KOPT-K1 (cell line): ENCODE data around the gene ATP1B1.

ENCODE experiments used
- H3K27ac ChIP-seq: fragments of 200-600 bp; sonication (generic); 2 replicates; pipeline ENCODE4 v1.5.1; 2016; ENCODE audit warnings: antibody characterized with exemption, mild to moderate bottlenecking, low read depth, low read length; ENCODE audit not compliant: poor library complexity, severe bottlenecking
- H3K36me3 ChIP-seq: fragments of 200-600 bp; sonication (generic); 2 replicates; pipeline ENCODE4 v1.5.1; 2017; ENCODE audit warnings: antibody characterized with exemption, mild to moderate bottlenecking, low read length, moderate library complexity; ENCODE audit not compliant: insufficient read depth
- H3K9me3 ChIP-seq: fragments of 200-600 bp; sonication (generic); 2 replicates; pipeline ENCODE4 v1.5.1; 2017; ENCODE audit warnings: antibody characterized with exemption, low read length, mild to moderate bottlenecking; ENCODE audit not compliant: insufficient read depth, poor library complexity, severe bottlenecking

Gene ATP1B1

GRCh38 chr1:169138866-169139670 lies 32.6 kb downstream of the ATP1B1 start:
- H3K27ac ChIP-seq = no peak overlapping the region

DNA sequence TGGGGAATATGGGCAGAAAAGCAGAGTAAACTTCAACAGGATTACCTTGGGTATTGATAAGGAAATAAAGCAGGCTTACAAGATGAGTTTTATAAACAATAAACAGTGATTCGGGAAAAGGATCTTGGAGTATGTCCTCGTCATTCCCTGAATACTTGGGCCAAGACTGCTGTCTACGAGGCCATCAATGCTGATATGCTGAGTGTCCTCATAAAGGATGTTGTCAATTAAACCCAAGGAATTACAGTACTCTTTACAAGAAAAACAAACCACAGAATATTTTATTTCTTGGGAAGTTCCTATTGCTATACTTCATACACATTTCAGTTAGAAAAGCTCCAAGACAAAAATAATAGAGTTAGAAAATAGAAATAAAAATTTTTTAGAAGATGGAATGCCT lies 34.9 kb downstream of the ATP1B1 start:
- Histone ChIP-seq H3K27ac (no peak overlapping the region), H3K36me3 (no peaks in the 10 kb centered on the region), H3K9me3 (no peaks in the 10 kb centered on the region)

More at GRCh38 chr1:169138866-169139670, 32.6 kb downstream of the ATP1B1 start:
- no peaks in the 10 kb centered on the region for H3K36me3 ChIP-seq
- H3K9me3 ChIP-seq = no peaks in the 10 kb centered on the region

GRCh38 chr1:169142129-169142528 lies 35.6 kb downstream of the ATP1B1 start:
- H3K36me3 ChIP-seq = no peaks in the 10 kb centered on the region
- no peaks in the 10 kb centered on the region for H3K9me3 ChIP-seq
- H3K27ac ChIP-seq = no peak overlapping the region

- Histone ChIP-seq H3K36me3 (no peaks in the 10 kb centered on the region), H3K27ac (no peak overlapping the region), H3K9me3 (no peaks in the 10 kb centered on the region)
These were observed 36.9 kb downstream of the ATP1B1 start for GRCh38 chr1:169143346-169143745.

DNA sequence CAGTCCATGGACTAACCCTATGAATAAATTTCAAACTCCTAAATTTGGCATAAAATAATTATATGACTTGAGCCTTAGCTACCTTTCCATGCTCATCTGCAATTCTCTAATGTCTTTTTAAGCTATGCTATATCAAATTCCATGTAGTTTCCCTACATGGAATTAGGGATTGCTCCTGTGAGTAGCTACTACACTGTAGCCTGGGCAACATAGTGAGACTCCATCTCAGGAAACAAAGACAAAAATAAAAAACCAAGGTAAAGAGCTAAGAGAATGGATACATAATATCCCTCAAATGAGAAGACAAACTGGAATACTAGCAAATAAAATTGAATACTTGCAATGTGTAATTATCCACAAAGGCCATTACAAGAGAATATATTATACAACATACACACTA lies 37.5 kb downstream of the ATP1B1 start:
- Histone ChIP-seq H3K36me3 (no peaks in the 10 kb centered on the region), H3K9me3 (no peaks in the 10 kb centered on the region), H3K27ac (no peak overlapping the region)

DNA sequence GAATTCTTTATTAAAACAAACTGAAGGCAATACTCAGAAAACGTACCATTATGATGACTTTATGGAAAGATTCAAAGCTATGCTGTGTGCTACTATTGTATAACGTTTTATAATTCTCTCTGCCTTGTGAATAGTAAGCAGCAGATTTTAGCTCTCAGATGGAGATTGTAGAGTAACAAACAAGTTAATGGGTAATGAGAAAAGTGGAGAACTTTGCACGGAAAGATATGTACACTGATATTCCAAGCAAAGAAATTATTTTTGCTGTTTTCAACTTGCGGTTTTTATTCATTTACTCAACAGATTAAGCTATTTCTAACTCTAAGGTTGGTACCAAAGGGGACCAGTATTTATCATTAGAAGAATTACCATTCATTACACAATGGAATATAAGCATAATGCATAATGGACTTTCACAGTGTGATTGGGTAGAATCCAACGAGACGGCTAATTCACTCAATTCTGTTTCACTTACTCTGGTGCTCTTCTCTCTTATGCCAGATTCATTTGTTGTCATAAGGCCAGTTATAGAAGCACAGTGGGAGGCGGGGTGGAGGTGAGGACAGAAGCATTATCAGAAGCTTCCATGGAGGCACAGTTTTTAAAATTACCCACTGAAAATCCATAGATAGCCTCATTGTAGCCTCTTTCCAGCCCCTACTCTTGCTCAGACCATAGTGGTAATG lies 38.6 kb downstream of the ATP1B1 start:
- Histone ChIP-seq H3K27ac (no peak overlapping the region), H3K9me3 (no peaks in the 10 kb centered on the region), H3K36me3 (no peaks in the 10 kb centered on the region)

DNA sequence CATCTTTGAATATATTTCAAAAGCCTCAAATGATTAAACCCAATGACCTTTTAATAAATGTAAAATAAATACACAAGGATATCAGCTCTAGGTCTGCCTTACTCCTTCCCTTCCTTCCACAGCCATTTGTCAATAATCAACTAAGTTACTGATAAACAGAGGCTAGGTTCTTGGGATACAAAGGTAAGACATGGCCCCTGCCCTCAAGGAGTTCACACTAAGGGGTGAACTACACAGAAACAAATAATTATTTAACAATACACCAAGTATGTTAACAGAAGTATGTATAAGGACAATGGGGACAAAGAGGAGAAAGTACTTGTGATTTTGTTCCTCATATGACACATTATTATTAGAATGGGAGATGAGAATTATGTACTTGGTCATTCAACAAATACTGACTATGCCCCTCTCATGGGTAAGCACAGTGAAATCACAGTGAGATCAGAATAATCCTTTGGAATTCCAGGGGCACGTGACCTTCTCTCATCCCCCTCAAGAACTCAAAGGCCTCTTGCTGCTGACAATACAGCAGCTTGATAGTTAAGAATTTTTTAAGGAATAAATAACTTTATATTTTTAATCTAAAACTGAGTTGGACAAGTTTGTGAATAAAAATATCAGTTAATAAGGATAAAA lies 40.2 kb downstream of the ATP1B1 start:
- Histone ChIP-seq H3K36me3 (no peaks in the 10 kb centered on the region), H3K27ac (no peak overlapping the region), H3K9me3 (no peaks in the 10 kb centered on the region)

GRCh38 chr1:169148472-169149252 lies 42.2 kb downstream of the ATP1B1 start:
- Histone ChIP-seq H3K36me3 (no peaks in the 10 kb centered on the region), H3K9me3 (no peaks in the 10 kb centered on the region), H3K27ac (no peak overlapping the region)

- no peak overlapping the region for H3K27ac ChIP-seq
- H3K9me3 ChIP-seq = no peaks in the 10 kb centered on the region
- H3K36me3 ChIP-seq = no peaks in the 10 kb centered on the region
These were observed 43.2 kb downstream of the ATP1B1 start for GRCh38 chr1:169149555-169150286.

DNA sequence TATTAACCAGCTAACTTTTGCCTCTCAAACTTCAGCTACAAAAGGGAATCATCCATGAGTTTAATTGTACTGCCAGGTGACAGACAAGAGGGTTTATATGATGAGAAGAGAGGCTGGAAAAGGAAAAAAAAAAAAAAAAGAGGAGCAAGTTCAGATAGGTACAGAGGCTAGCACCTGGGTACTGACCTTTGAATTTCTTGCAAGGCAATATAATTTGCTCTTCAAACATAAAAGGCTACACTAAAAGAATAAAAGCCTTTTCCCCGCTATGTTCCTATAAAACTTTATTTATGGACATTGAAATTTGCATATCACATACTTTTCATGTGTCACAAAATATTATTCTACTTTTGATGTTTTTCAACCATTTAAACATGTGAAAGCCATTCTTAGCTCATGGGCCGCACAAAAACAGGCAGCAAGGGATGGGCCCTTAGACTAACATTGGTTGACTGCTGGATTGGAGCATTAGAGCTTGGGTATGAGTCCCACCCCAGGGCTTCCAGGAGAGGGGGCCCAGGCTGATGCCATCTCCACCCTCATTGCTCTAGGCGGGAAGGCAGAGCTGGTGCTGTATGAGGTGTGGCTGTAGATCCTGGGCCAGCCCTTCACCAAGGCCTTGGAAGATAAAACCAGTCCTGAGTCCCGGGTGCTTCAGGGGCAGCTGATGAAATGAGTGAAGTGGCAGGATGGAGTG lies 44.3 kb downstream of the ATP1B1 start:
- no peak overlapping the region for H3K27ac ChIP-seq
- H3K9me3 ChIP-seq = no peaks in the 10 kb centered on the region
- H3K36me3 ChIP-seq = no peaks in the 10 kb centered on the region

- Histone ChIP-seq H3K36me3 (no peaks in the 10 kb centered on the region), H3K9me3 (no peaks in the 10 kb centered on the region), H3K27ac (no peak overlapping the region)
These were observed 44.9 kb downstream of the ATP1B1 start for GRCh38 chr1:169151338-169151837.

DNA sequence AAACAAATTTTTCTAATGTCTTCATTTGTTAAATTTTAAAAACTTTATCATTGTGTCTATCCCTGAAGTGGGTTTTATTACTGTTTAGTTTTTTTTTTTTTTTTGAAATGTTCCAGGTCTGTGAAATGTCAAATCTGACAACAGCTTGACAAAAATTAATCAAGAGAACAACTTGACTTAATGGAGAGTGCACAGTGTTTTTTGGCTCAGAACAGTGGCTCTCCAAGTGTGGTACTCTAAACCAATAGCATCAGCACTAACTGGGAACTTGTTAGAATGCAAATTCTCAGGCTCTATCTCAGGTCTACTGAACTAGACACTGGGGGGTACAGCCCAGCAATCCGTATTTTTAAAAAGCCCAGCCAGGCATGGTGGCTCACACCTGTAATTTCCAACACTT lies 49.2 kb downstream of the ATP1B1 start:
- Histone ChIP-seq H3K9me3 (no peaks in the 10 kb centered on the region), H3K36me3 (no peaks in the 10 kb centered on the region), H3K27ac (no peak overlapping the region)

GRCh38 chr1:169156580-169156979 lies 50.1 kb downstream of the ATP1B1 start:
- no peak overlapping the region for H3K27ac ChIP-seq
- H3K36me3 ChIP-seq = no peaks in the 10 kb centered on the region
- no peaks in the 10 kb centered on the region for H3K9me3 ChIP-seq
